ENCODE results near the gene MCTP1. TPM values are rescaled to one million over a fixed set of nuclear protein-coding genes. Genes with fewer than 3 reads are reported as not detected.

Gene MCTP1
- polyA plus RNA-seq, 1 donor (not counting 4 experiments of a cell fraction or from before 2014, with no cell fraction given), result 4.9 TPM

GRCh38 chr5:95020345-95020744 lies 264.5 kb downstream of the MCTP1 start:
- no peaks in the 10 kb centered on the region for H3K79me2 ChIP-seq (ENCODE audit: control insufficient read depth, insufficient read depth, low read length)
- H3K4me3 ChIP-seq (ENCODE audit: control insufficient read depth in 2 of 3, extremely low read depth in 1 of 3, insufficient read depth in 2 of 3, low read depth in 1 of 3, low read length in 3 of 3), result no peak overlapping the region
- no peaks in the 10 kb centered on the region for H3K9me3 ChIP-seq (ENCODE audit: control insufficient read depth, low read depth, low read length)
- H3K27ac ChIP-seq (ENCODE audit: control insufficient read depth, insufficient read depth, low read length), result no peak overlapping the region
- dilution Hi-C loops (cut with MboI; ENCODE audit: extremely low pct_ligation_motif_present, low sequenced_read_pairs), result no loop called here
- H3K9ac ChIP-seq (ENCODE audit: control insufficient read depth, extremely low read depth, insufficient read depth, low read length), result no peak overlapping the region
- DNase-seq (ENCODE audit: low read depth, low spot score) (no peak), FAIRE-seq (no peak)
- TF ChIP-seq CTCF (optimal IDR thresholded peaks at IDR 0.05 in 1 of 3, IDR thresholded peaks at IDR 0.05 in 1 of 3, conservative IDR thresholded peaks at IDR 0.05 in 1 of 3; ENCODE audit: extremely low read depth in 1 of 3, insufficient read depth in 2 of 3, low read length in 3 of 3) (no peak), EZH2 (IDR thresholded peaks at IDR 0.05; ENCODE audit: low read length) (no peak)
- H3K9me1 ChIP-seq (ENCODE audit: control insufficient read depth, extremely low read depth, insufficient read depth, low read length), result no peaks in the 10 kb centered on the region
- H3K36me3 ChIP-seq (ENCODE audit: control insufficient read depth in 2 of 2, extremely low read depth in 1 of 2, insufficient read depth in 2 of 2, low read length in 2 of 2), result no peaks in the 10 kb centered on the region
- H3K4me2 ChIP-seq (ENCODE audit: control insufficient read depth, extremely low read depth, insufficient read depth, low read depth, low read length), result no peak overlapping the region
- H4K20me1 ChIP-seq (ENCODE audit: control insufficient read depth, extremely low read depth, insufficient read depth, low read length), result no peaks in the 10 kb centered on the region
- no peak overlapping the region for H2AFZ ChIP-seq (ENCODE audit: control insufficient read depth, low read length)
- no peaks in the 10 kb centered on the region for H3K4me1 ChIP-seq (ENCODE audit: control insufficient read depth, extremely low read depth, insufficient read depth, low read length)
- no peaks in the 10 kb centered on the region for H3K27me3 ChIP-seq (ENCODE audit: control insufficient read depth, extremely low read depth, insufficient read depth, low read length)

GRCh38 chr5:95018946-95019345 lies 265.9 kb downstream of the MCTP1 start:
- no peaks in the 10 kb centered on the region for H3K27me3 ChIP-seq (ENCODE audit: control insufficient read depth, extremely low read depth, insufficient read depth, low read length)
- H3K4me3 ChIP-seq (ENCODE audit: control insufficient read depth in 2 of 3, extremely low read depth in 1 of 3, insufficient read depth in 2 of 3, low read depth in 1 of 3, low read length in 3 of 3), result no peak overlapping the region
- no peak overlapping the region for H3K4me2 ChIP-seq (ENCODE audit: control insufficient read depth, extremely low read depth, insufficient read depth, low read depth, low read length)
- H3K79me2 ChIP-seq (ENCODE audit: control insufficient read depth, insufficient read depth, low read length), result no peaks in the 10 kb centered on the region
- no peak overlapping the region for H2AFZ ChIP-seq (ENCODE audit: control insufficient read depth, low read length)
- H3K9me1 ChIP-seq (ENCODE audit: control insufficient read depth, extremely low read depth, insufficient read depth, low read length), result no peaks in the 10 kb centered on the region
- DNase-seq (ENCODE audit: low read depth, low spot score) (no peak), FAIRE-seq (no peak)
- H3K9ac ChIP-seq (ENCODE audit: control insufficient read depth, extremely low read depth, insufficient read depth, low read length), result no peak overlapping the region
- no peaks in the 10 kb centered on the region for H3K36me3 ChIP-seq (ENCODE audit: control insufficient read depth in 2 of 2, extremely low read depth in 1 of 2, insufficient read depth in 2 of 2, low read length in 2 of 2)
- dilution Hi-C loops (cut with MboI; ENCODE audit: extremely low pct_ligation_motif_present, low sequenced_read_pairs), result no loop called here
- H3K9me3 ChIP-seq (ENCODE audit: control insufficient read depth, low read depth, low read length), result no peaks in the 10 kb centered on the region
- H3K27ac ChIP-seq (ENCODE audit: control insufficient read depth, insufficient read depth, low read length), result no peak overlapping the region
- no peak for TF ChIP-seq CTCF (optimal IDR thresholded peaks at IDR 0.05 in 1 of 3, IDR thresholded peaks at IDR 0.05 in 1 of 3, conservative IDR thresholded peaks at IDR 0.05 in 1 of 3; ENCODE audit: extremely low read depth in 1 of 3, insufficient read depth in 2 of 3, low read length in 3 of 3)
- TF ChIP-seq EZH2 (IDR thresholded peaks at IDR 0.05; ENCODE audit: low read length), result no peak
- no peaks in the 10 kb centered on the region for H4K20me1 ChIP-seq (ENCODE audit: control insufficient read depth, extremely low read depth, insufficient read depth, low read length)
- no peaks in the 10 kb centered on the region for H3K4me1 ChIP-seq (ENCODE audit: control insufficient read depth, extremely low read depth, insufficient read depth, low read length)
